Myometrial cell (primary cell): ENCODE measurements around the gene PDE3B. TPM values are rescaled to one million over a fixed set of nuclear protein-coding genes. Genes with fewer than 3 reads are reported as not detected.

ENCODE experiments used
- total RNA-seq: library from RNA; depleted of rRNA; stranded (reverse); fragments of >200 nt; gene quantifications from 2 replicates; pipeline ENCODE4 v1.2.3, GENCODE V29; 2015

Gene PDE3B
- total RNA-seq = 0.18 and 1.2 TPM in 2 replicates

GRCh38 chr11:14643697-14644225 lies at the start of gene PDE3B:
Gene PDE3B (plus strand): TSS chr11:14643804. CDS start chr11:14644076, 272 bp downstream.

GRCh38 chr11:14892036-14892556 lies 248.5 kb downstream of the PDE3B start, which contains the start of gene CYP2R1:
Gene CYP2R1 (minus strand): TSS chr11:14892231. CDS start chr11:14892205, 26 bp downstream.

Other genes starting within 250 kb of the PDE3B start
- gene COPB1, start 144.0 kb upstream of the PDE3B start, total RNA-seq = 206 and 265 TPM in 2 replicates
- gene PSMA1, start 123.4 kb upstream of the PDE3B start, total RNA-seq = 210 TPM in 2 replicates
- gene CYP2R1, start 248.4 kb downstream of the PDE3B start, total RNA-seq = 4.4 and 8.1 TPM in 2 replicates